Stimulated activated CD8-positive, alpha-beta memory T cell treated with anti-CD3 and anti-CD28 coated beads, Interleukin-15, amount 100 ng/mL, for 1 hour (primary cell): ENCODE results near the gene KIF20B.

Source experiments
- DNase-seq: peaks from one replicate; pipeline ENCODE4 v3.0.0-alpha.2; 2020; ENCODE audit warnings: low read depth

Gene KIF20B, protein sequence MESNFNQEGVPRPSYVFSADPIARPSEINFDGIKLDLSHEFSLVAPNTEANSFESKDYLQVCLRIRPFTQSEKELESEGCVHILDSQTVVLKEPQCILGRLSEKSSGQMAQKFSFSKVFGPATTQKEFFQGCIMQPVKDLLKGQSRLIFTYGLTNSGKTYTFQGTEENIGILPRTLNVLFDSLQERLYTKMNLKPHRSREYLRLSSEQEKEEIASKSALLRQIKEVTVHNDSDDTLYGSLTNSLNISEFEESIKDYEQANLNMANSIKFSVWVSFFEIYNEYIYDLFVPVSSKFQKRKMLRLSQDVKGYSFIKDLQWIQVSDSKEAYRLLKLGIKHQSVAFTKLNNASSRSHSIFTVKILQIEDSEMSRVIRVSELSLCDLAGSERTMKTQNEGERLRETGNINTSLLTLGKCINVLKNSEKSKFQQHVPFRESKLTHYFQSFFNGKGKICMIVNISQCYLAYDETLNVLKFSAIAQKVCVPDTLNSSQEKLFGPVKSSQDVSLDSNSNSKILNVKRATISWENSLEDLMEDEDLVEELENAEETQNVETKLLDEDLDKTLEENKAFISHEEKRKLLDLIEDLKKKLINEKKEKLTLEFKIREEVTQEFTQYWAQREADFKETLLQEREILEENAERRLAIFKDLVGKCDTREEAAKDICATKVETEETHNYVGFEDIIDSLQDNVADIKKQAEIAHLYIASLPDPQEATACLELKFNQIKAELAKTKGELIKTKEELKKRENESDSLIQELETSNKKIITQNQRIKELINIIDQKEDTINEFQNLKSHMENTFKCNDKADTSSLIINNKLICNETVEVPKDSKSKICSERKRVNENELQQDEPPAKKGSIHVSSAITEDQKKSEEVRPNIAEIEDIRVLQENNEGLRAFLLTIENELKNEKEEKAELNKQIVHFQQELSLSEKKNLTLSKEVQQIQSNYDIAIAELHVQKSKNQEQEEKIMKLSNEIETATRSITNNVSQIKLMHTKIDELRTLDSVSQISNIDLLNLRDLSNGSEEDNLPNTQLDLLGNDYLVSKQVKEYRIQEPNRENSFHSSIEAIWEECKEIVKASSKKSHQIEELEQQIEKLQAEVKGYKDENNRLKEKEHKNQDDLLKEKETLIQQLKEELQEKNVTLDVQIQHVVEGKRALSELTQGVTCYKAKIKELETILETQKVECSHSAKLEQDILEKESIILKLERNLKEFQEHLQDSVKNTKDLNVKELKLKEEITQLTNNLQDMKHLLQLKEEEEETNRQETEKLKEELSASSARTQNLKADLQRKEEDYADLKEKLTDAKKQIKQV (N-terminal part only)

DNA sequence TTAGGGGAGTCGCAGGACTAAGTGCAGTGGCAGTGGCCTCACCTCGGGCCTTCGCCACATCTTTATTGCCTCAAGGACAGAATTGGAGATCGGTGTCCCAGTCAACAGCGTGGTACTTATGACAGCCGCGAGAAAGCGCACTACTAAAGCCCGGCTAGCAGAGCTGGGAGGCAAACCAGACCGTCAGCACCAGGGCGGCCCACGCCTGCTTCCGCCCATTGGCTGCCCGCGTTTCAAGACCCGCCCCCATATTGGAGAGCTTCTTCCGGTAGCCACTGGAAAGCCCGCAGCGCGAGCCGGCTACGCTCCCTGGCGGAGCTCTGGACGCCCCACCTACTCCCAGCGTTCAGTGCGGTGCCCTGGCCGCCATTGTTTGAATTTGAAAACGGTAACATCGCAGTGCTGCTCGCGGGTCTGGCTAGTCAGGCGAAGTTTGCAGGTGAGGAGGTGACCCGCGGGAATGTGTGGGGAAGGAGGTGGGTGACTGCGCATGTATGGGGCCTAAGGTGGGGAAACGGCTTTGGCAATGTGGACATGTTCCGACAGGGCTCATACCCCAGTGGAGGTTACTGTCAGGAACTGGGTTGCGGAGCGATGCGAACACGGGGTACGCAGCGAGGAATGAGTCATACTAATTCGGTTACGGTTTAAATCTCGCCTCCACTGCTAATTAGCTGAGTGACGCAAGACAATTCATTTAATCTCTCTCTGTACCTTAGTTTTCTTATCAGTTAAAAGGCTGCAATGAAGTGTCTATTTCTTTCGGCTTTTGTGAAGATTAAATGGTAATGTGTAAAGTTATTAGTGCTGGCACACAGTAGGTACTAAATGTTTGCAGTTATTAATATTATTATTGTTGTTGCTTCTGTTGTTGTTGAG lies at the start of gene KIF20B:
Gene KIF20B (plus strand): TSS at position 349 of the 879 bp plus-strand sequence. CDS start 3,705 bp downstream, outside the sequence.
- peak; percentile 88 for DNase-seq

DNA sequence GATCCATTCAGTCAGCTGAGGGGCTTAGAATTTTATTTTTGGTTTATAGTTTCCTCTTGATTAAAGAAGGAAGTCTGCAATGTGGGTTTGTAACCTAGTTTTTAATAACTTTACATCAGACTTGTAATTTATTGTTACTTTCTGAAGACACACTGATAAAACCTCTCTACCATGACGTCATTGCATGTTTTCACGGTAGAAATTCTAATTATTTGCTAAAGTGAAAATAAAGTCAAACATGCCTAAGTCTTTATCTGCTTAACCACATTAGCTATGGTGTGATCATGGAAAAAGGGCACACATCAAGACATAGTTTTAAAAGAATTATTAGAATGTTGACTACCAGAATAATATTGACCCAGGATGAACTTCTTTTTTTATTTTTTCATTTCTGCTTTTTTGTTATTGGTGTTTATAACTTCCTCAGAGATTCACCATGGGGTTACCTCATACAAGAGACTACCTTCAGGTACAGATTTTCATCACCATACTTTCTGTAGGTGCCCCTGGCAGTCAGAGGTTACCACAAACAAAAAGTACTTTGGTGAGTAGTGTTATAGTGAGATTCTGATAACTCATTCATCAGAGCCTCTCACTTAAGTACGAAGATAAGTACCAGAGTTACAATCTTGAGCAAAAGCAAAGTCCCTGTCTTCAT lies 49.3 kb upstream of the KIF20B start:
- DNase-seq: no peak

DNA sequence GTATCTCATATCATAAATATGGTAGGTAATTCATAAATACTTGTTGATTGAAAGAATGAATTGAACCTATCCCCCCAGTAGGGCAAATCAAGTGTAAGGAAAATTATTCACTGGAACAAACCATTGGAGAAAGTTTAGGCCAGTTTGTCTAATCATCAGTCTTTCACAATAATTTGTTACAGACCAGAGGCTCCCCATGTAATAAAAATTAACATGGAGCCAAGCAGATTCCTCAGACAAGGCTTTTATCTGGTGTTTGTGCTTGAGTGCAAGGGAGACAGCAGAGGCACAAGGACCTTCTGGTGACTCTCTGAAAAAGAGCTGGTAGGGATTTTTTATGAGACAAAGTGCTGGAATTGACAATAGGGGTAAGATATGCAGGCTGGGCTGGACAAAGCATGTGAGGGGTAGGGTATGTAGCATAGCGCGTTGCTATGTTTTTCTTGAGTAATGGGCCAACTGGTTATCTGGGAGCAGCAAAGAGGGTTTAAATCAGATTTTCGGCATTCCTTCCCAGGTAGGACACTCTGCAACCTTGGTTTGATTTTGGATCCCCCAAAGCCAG lies 48.5 kb upstream of the KIF20B start:
- no peak for DNase-seq

DNA sequence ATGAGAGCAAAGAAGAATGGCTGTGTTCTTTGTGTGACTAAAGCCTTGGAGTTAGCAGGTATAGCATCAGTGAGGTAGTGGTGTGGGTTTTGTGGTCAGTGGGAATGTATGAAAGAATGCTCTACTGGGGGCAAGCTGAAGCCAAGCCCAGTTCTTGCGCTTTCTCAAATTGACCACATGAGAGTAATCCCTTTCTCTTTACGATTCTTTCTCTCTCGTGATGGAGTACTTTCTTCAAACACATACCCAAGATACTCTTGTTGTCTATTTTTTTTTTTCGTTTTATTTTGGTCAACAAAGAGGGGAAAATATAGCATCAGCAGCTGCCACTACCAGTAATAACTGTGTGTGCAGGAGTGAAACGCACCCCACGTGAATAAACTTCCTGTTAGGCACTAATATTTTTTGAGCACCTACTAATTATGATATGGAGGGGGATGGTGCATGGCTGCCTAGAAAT lies 48.0 kb upstream of the KIF20B start:
- no peak for DNase-seq

DNA sequence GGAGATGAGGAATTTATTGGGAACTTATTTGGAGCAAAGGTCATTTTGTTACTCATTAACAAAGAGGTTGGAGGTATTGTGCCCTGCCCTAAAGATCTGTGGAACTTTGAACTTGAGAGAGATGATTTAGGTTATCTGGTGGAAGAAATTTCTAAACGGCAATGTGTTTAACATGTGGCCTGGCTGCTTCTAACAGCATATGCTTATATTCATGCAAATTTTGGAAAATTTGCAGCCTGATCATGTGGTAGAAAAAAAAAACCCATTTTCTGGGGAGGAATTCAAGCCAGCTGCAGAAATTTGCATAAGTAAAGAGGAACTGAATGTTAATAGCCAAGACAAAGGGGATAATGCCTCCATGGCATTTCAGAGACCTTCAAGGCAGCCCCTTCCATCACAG lies 45.7 kb upstream of the KIF20B start:
- no peak for DNase-seq

DNA sequence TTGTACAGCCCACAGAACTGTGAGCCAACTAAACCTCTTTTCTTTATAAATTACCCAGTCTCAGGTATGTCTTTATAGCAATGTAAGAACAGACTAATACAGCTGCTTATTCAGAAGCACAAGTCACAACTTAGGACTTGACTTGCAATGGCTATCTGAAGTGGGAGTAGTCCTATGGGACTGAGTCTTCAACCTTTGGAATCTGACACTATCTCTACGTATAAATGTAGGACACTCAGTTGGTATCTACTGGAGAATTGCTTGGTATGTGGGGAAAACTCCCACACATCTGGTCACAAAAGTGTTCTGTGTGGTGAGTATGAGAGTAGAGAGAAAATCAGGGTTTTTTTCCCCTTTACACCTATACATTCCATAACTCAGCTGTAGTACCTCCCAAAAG lies 44.1 kb upstream of the KIF20B start:
- DNase-seq: no peak

DNA sequence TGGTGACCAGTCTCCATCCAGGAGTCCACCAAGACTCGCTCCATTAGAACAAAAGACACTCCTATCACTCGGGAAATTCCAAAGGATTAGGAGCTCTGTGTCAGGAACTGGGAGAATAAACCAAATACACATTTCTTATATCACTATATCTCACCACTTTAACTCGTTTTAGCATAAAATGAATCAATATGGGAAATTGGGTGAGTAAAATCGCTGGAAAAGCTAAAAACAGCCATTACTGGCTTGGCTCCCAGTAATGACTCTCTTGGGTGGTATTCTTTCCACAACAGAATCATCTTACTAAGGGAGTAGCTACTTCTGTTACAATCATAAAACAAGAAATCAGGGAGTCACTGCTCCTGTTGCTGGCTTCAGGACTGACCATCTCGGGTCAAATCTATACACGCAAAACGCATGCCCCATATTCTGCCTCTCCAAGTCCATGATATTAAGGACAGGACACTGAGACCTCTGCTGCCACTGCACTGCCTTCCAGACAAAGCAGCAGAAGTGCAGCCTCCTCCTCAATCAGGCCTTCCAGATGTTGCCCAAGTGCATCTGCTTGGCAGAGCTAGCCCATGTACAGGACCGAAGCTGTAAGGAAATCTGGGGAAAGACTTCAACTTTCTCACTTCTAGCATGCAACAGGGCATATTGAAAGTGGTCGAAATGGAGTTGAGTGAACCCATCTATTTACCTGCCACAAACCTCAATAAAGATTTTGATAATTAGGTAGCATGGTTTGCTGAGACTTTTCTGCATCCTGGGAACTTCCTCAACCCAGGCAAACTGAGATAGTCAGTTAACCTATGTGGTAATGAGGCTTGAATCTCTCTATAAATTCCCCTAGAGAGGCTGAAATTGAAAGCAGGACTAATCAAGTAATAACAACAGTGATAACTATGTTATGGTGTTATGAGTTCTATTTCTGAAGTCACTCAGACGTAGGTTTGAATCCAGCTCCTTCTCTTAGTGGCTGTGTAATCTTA lies 42.0 kb upstream of the KIF20B start:
- DNase-seq: no peak

DNA sequence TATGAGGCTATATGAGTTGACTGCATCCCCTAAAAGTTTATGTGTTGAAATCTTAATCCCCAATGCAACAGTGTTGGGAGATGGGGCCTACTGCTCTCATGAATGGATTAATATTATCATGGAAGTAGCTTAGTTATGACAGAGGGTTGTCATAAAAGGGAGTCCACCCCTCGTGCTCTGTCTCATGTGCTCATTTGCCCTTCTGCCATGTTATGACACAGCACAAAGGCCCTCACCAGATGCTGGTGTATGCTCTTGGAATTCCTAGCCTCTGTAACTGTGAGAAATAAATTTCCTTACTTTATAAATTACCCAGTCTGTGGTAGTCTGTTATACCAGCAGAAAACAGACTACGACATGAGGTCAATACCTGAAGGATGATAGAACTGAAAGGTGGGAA lies 38.8 kb upstream of the KIF20B start:
- no peak for DNase-seq

DNA sequence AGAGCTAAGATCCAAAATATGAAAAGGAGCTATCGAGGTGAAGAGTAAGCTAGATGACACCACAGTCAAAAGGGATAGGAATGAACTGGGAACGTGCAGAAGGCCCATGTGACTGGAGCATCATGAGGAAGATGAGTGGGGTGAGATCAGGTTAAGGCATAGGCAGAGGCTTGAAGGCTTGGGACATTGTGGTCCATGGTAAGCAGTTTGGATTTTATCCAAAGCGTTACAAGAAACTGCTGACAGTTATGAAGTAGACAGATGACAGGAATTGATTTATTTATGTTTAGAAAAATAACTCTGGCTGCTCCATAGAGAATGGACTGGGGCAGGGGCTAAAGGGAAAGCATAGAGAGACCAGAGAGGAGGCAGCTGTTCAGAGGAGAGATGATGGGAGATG lies 38.2 kb upstream of the KIF20B start:
- no peak for DNase-seq

DNA sequence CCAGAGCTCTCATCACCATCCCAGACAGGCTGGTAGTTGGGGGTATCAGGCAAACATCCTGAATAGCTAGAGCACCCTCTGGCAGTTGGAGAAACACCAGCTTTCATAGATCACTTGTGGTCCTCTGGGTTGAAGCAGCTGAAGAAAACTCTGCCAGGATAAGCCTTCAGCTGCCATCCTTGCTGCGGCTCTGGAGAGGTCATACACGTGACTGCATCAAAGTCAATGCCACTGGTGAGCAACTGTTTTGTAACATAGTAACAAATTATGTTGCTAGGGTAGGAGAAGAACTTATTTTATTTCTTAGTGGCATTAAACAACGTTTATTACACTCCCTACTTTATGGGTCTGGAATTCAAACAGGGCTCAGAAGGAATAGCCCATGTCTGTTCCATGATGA lies 37.2 kb upstream of the KIF20B start:
- DNase-seq: no peak

DNA sequence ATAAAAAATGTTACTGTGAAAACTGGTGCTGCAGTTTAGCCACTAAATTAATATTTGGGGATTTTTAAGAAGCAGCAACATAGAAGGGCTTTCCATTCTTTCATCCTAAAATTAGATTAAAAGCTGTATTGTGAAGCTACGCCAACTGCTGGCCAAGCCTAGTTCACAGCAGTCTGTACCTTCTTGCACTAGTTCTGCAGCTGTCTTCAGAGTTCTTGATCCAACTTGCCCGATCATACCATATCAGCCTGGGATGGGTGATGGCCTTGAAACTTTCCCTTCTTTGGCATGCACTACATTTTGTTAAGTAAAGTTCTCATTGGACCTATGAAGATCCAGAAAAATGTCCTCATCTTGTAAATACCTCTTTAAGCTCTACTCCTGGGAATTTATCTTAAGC lies 36.1 kb upstream of the KIF20B start:
- no peak for DNase-seq

DNA sequence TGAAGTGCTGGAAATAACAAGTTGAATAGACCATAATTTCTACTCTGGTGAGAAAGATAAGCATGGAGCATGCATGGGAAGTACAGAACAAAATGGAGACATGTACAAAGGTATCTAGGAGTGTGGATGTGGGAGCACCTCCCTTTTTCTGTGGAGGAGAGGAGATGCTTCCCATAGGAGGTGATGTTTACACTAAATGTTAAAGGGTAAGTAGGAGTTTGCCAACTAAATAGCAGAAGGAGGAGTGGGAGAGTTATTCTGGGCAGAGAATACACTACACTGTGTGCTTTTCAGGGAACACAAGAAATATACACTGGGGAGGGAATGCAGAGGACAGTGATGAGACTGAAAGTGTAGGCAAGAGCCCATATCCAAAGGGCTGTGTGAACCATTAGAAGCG lies 35.3 kb upstream of the KIF20B start:
- no peak for DNase-seq

DNA sequence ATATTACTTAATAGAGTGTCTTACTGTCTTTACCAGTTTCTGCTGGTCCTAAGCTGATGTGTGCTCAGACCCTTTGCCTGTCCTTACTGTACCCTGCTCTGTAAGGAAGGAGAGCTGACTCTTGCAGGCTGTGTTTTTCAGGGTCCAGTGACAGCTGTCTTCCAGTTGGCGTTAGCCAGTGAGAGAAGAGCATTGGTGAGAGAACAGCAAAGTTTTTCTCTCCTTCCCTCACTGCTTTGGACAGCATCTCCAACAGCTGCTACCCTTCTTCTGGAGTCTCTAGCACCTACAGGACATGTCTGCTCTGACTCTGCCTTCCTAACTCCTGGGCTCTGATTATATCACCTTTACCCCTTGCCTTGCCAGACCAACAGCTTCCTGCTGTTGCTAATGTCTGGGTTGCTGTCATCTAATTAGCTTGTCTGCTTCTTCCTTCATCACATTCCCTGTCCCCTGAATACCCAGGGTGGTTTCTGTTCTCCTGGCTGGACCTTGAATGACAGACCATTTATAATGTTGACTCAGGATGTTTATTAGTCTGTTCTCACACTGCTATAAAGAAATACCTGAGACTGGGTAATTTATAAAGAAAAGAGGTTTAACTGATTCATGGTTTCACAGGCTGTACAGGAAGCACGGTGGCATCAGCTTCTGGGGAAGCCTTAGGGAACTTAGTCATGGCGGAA lies 32.9 kb upstream of the KIF20B start:
- no peak for DNase-seq

DNA sequence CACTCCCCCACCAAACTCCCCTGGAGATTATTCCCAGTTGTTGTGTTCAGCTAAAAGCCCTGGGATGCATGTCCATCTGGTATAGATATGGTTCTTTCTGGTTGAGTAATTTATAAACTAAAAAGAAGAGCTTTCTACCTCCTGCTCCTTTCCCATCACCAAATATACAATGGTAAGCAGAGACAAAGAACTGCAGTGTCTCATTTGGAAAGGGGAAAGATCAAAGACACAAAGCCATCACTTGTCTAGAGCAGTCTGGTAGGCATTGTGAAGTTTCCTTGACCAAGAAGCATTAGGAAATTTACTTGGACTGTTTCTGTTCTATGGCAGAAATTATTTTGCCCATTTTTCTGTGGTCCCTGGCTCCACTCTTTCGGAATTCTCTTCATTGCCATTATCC lies 31.4 kb upstream of the KIF20B start:
- DNase-seq: no peak

DNA sequence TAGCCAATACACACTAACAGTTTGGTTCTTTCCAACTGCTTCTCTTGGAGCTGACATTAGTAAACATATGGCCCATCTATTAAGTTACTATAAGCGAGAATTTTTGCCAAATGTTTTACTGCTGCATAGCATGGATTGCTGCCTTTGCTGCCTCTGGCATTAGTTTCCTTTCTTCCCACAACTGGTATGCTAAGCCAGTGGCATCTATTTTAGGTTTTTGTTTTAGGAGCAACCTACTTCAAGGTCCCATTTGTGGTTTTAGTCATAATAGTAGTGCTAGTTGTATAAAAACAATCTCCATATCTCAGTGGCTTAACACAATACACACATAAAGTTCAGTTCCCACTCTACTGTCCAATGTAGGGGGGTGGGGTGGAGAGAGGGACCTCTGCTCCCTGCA lies 30.5 kb upstream of the KIF20B start:
- no peak for DNase-seq

DNA sequence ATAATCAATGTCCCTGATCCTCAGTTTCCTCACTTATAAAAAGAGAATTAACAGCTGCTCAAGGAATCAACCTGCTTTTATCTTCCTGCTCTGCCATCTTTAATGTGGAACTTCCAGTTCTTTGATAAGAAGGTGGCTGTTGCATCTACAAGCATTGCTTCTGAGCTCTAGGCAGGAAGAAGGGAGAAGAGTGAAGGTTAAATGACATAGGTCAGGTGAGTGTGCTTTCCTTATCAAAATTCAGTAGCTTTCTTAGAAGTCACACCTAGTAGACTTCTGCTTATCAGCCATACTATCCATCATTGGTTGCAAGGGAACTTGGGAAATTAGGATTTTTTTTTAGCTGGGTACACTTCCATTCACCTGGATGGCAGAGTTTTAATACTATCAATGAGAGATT lies 24.0 kb upstream of the KIF20B start:
- DNase-seq: no peak

DNA sequence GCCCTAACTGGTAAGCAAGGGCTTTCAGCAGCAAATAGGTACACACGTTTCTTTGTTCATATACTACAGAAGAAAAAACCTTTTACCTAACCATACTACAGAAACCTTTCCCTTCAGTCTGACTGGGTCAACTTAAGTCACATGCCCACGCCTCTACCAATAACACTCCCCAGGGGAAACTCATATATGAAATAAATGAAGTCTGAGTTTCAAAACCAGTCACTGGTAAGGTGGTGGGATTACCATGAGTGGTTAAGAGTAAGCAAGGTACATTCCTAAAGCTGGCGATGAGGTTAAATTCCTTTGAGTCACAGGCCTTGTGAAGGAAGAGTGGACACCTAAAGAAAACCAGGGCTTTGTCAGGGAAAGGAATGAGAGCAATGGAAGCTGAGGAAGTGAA lies 21.4 kb upstream of the KIF20B start:
- DNase-seq: no peak

DNA sequence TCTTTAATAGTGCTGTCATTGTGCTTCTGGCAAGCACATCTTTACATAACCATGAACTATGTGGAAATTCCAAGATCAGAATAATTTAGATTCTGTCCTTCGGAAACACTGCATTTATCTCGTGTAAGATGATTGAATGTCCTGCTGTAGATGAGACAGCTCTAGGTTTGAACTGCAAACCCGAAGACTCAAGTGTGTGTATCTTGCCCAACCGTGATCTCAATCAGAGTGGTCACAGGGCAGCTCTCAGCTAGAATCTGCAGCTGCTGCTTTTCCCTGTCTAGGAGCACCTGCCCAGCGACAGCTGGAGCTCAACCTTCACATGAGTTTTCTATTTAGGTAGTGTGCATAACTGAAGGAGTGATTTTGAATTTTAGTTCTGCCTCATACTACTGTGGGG lies 17.5 kb upstream of the KIF20B start:
- no peak for DNase-seq

DNA sequence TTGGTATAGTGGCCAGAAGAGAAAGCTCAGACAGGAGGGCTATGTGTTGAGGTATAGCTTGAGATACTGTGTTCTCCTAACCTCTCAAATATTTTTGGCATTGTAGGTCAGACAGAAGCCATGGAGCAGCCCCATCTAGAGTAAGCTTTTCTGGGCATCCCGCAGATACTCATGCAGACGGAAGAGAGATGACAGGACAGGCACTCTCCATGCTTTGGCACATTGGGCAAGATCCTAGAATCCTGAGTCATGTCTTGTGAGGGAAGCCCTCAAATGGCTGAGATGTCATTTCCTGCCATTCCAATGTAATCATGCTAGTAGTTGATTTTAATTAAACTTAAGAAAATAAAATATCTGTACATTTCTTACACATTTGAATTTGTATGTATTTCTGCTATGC lies 16.8 kb upstream of the KIF20B start:
- no peak for DNase-seq
